Muscle of back (tissue), 10 donors: ENCODE measurements around the gene NUPR1. TPM values are rescaled to one million over a fixed set of nuclear protein-coding genes. Genes with fewer than 3 reads are reported as not detected.

Source experiments
- polyA plus RNA-seq, 10 donors: library from polyadenylated mRNA; unstranded; fragments of 120-200 nt; gene quantifications; one replicate each; pipeline ENCODE4 v1.2.1, GENCODE V29; 2013; ENCODE audit not compliant: insufficient read length in 10 of 10

The NUPR1 gene
- polyA plus RNA-seq, 10 donors, result 26.4 to 55.6 (median 35.4) TPM

Other genes starting within 250 kb of the NUPR1 start
- gene SBK1, start 246.4 kb downstream of the NUPR1 start, polyA plus RNA-seq, result 10 to 100 TPM in 9 of 10 donors, 1 to 10 TPM in 1; 8.4 to 18.2 (median 14.7) TPM
- 1 to 10 TPM in 5 of 10 donors, under 1 TPM in 5; 0.21 to 2.8 (median 1.0) TPM for gene NPIPB6, start 175.5 kb downstream of the NUPR1 start, polyA plus RNA-seq
- 100 to 1,000 TPM in 1 of 10 donors, 10 to 100 TPM in 9; 34.6 to 109 (median 57.9) TPM for gene EIF3CL, start 135.1 kb downstream of the NUPR1 start, polyA plus RNA-seq
- gene NPIPB7, start 66.6 kb downstream of the NUPR1 start, polyA plus RNA-seq, result under 1 TPM in 7 of 10 donors, not detected in 3; 0.14 to 0.74 (median 0.24) TPM
- 10 to 100 TPM; 11.7 to 21.3 (median 15.1) TPM for gene CLN3, start 46.9 kb downstream of the NUPR1 start, polyA plus RNA-seq
- 1 to 10 TPM in 1 of 10 donors, under 1 TPM in 9; 0.34 to 2.6 (median 0.78) TPM for gene APOBR, start 44.3 kb downstream of the NUPR1 start, polyA plus RNA-seq
- gene IL27, start 32.1 kb downstream of the NUPR1 start, polyA plus RNA-seq, result under 1 TPM in 1 of 10 donors, not detected in 9; 0.30 TPM
- gene SGF29, start 14.9 kb upstream of the NUPR1 start, polyA plus RNA-seq, result 10 to 100 TPM in 9 of 10 donors, 1 to 10 TPM in 1; 5.9 to 18.4 (median 14.7) TPM
- gene SULT1A2, start 58.1 kb upstream of the NUPR1 start, polyA plus RNA-seq, result 1 to 10 TPM in 1 of 10 donors, under 1 TPM in 9; 0.21 to 1.6 (median 0.46) TPM
- gene SULT1A1, start 71.1 kb upstream of the NUPR1 start, polyA plus RNA-seq, result 10 to 100 TPM in 5 of 10 donors, 1 to 10 TPM in 5; 4.2 to 20.0 (median 10.6) TPM
- gene NPIPB8, start 99.1 kb upstream of the NUPR1 start, polyA plus RNA-seq, result 1 to 10 TPM in 4 of 10 donors, under 1 TPM in 5, not detected in 1; 0.07 to 3.2 (median 0.71) TPM
- gene EIF3C, start 172.5 kb upstream of the NUPR1 start, polyA plus RNA-seq, result 100 to 1,000 TPM; 175 to 425 (median 322) TPM
- gene NPIPB9, start 212.8 kb upstream of the NUPR1 start, polyA plus RNA-seq, result 1 to 10 TPM in 7 of 10 donors, under 1 TPM in 3; 0.15 to 4.2 (median 1.1) TPM